OCI-LY1 (cell line): ENCODE data around the gene PTPRM.

Source experiments
- H2AFZ ChIP-seq: fragments of 200-600 bp; sonication (generic), shearing (Covaris generic); 2 replicates; pipeline ENCODE4 v1.6.0; 2014; ENCODE audit warnings: antibody characterized with exemption, mild to moderate bottlenecking, low read length
- H3F3A ChIP-seq: fragments of 200-600 bp; sonication (generic), shearing (Covaris generic); 2 replicates; pipeline ENCODE4 v1.6.0; 2014; ENCODE audit warnings: mild to moderate bottlenecking, antibody characterized with exemption, low read length, moderate library complexity; ENCODE audit not compliant: insufficient read depth
- H3K27ac ChIP-seq: fragments of 200-600 bp; sonication (generic); 2 replicates; pipeline ENCODE4 v1.5.1; 2014; ENCODE audit warnings: low read length, mixed run types, mild to moderate bottlenecking, low read depth; ENCODE audit not compliant: poor library complexity, severe bottlenecking
- H3K27me3 ChIP-seq: fragments of 200-600 bp; sonication (generic); 2 replicates; pipeline ENCODE4 v1.6.0; 2014; ENCODE audit warnings: antibody characterized with exemption, mild to moderate bottlenecking, low read length, moderate library complexity; ENCODE audit not compliant: insufficient read depth
- H3K36me3 ChIP-seq: fragments of 200-600 bp; sonication (generic); 2 replicates; pipeline ENCODE4 v1.6.1; 2014; ENCODE audit warnings: mild to moderate bottlenecking, antibody characterized with exemption, low read length, moderate library complexity, mixed read lengths; ENCODE audit not compliant: insufficient read depth
- H3K4me1 ChIP-seq: fragments of 200-600 bp; sonication (generic); 2 replicates; pipeline ENCODE4 v1.5.1; 2014; ENCODE audit warnings: mild to moderate bottlenecking, low read length, moderate library complexity; ENCODE audit not compliant: insufficient read depth, severe bottlenecking
- H3K4me2 ChIP-seq: fragments of 200-600 bp; sonication (generic), shearing (Covaris generic); 2 replicates; pipeline ENCODE4 v1.6.1; 2014; ENCODE audit warnings: low read length
- H3K4me3 ChIP-seq: fragments of 200-600 bp; sonication (generic); 2 replicates; pipeline ENCODE4 v1.5.1; 2014; ENCODE audit warnings: low read length, low read depth, mild to moderate bottlenecking, mixed read lengths; ENCODE audit not compliant: poor library complexity, severe bottlenecking
- H3K79me2 ChIP-seq: fragments of 200-600 bp; shearing (Covaris generic); 2 replicates; pipeline ENCODE4 v1.6.1; 2016; ENCODE audit warnings: mixed run types, low read length, mixed read lengths; ENCODE audit not compliant: insufficient read depth
- H3K9ac ChIP-seq: fragments of 200-600 bp; sonication (generic), shearing (Covaris generic); 2 replicates; pipeline ENCODE4 v1.6.1; 2014; ENCODE audit warnings: mild to moderate bottlenecking, low read length, mixed read lengths
- H3K9me2 ChIP-seq: fragments of 200-600 bp; sonication (generic), shearing (Covaris generic); 2 replicates; pipeline ENCODE4 v1.6.1; 2014; ENCODE audit warnings: low read depth, mild to moderate bottlenecking, low read length, mixed read lengths
- H3K9me3 ChIP-seq: fragments of 200-600 bp; shearing (Covaris generic); 2 replicates; pipeline ENCODE4 v1.6.1; 2014; ENCODE audit warnings: low read length, mixed read lengths
- H4K20me1 ChIP-seq: fragments of 200-600 bp; sonication (generic), shearing (Covaris generic); 2 replicates; pipeline ENCODE4 v1.6.0; 2016; ENCODE audit warnings: mild to moderate bottlenecking, low read length; ENCODE audit not compliant: insufficient read depth
- EZH2 ChIP-seq: fragments of 200-600 bp; sonication (generic), shearing (Covaris generic); IDR thresholded peaks from 2 replicates; pipeline ENCODE4 v1.8.0; 2017; ENCODE audit warnings: borderline replicate concordance, mixed run types, mild to moderate bottlenecking, antibody characterized with exemption, low read length, moderate library complexity, mixed read lengths
- TF ChIP-seq, protein P1 (sequence below): fragments of 200-600 bp; sonication (generic), shearing (Covaris generic); IDR thresholded peaks from 2 replicates; pipeline ENCODE4 v1.5.1; 2017; ENCODE audit warnings: mild to moderate bottlenecking, antibody characterized with exemption, low read length, moderate library complexity, mixed read lengths

Gene PTPRM

DNA sequence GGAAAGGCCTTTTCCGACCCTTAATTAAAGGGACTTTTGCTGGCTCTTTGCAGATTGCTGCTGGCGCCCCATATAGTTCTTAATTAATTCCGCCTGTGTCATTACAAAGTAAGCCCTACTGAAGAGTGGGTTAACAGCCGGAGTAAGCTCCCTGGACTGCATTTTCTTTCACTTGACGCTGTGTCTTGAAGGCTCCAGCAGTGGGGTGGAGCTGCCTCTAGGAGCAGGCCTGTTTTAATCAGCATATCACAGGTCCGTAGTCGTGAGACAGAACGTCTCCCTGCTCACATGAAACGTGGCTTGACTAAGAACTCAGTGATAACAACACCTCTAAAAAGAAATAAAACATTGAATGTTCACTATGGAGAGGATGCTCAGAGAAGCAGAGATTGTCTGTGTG, 712.2 kb downstream of the PTPRM start:
- Histone ChIP-seq H3K9me2 (no peaks in the 10 kb centered on the region), H2AFZ (no peak overlapping the region), H3K9me3 (no peaks in the 10 kb centered on the region; the same call in 1 of the 2 replicates), H3K36me3 (no peaks in the 10 kb centered on the region), H3K27ac (no peak overlapping the region), H3F3A (no peaks in the 10 kb centered on the region), H3K4me1 (no peaks in the 10 kb centered on the region), H3K4me2 (no peak overlapping the region), H3K9ac (no peak overlapping the region), H3K27me3 (no peaks in the 10 kb centered on the region), H4K20me1 (no peaks in the 10 kb centered on the region), H3K79me2 (no peaks in the 10 kb centered on the region), H3K4me3 (no peak overlapping the region)
- TF ChIP-seq, protein P1, sequence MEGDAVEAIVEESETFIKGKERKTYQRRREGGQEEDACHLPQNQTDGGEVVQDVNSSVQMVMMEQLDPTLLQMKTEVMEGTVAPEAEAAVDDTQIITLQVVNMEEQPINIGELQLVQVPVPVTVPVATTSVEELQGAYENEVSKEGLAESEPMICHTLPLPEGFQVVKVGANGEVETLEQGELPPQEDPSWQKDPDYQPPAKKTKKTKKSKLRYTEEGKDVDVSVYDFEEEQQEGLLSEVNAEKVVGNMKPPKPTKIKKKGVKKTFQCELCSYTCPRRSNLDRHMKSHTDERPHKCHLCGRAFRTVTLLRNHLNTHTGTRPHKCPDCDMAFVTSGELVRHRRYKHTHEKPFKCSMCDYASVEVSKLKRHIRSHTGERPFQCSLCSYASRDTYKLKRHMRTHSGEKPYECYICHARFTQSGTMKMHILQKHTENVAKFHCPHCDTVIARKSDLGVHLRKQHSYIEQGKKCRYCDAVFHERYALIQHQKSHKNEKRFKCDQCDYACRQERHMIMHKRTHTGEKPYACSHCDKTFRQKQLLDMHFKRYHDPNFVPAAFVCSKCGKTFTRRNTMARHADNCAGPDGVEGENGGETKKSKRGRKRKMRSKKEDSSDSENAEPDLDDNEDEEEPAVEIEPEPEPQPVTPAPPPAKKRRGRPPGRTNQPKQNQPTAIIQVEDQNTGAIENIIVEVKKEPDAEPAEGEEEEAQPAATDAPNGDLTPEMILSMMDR = no peak
- no peak for TF ChIP-seq EZH2

DNA sequence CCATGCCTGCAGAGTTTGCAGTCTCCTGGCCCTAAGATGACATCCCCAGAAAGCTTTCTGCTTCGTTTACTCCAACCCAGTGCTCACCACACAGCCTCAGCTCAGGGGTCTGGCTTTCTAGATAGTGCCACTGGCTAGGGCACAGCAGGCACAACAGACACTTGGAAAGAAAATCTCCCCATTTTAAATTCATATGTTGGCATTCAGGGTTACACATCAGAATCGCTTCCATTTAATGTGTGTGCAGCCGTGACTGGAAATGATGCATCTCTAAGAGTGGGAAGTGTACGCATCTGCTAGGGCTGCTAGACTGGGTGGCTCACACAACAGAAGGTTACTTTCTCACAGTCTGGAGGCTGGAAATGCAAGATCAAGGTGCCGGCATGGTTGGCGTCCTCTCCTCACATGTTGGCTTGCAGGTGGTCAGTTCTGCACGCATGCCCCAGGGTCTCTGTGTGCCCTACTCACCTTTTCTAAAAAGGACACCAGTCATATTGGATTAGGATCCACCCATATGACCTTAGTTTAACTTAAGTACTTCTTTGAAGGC, 712.7 kb downstream of the PTPRM start:
- H4K20me1 ChIP-seq = no peaks in the 10 kb centered on the region
- H3K27me3 ChIP-seq = no peaks in the 10 kb centered on the region
- H3F3A ChIP-seq = no peaks in the 10 kb centered on the region
- H3K9ac ChIP-seq = no peak overlapping the region
- H3K9me2 ChIP-seq = no peaks in the 10 kb centered on the region
- no peaks in the 10 kb centered on the region for H3K79me2 ChIP-seq
- TF ChIP-seq, protein P1 = no peak
- no peak for TF ChIP-seq EZH2
- no peak overlapping the region for H3K4me2 ChIP-seq
- H2AFZ ChIP-seq = no peak overlapping the region
- H3K9me3 ChIP-seq = no peaks in the 10 kb centered on the region; the same call in 1 of the 2 replicates
- H3K36me3 ChIP-seq = no peaks in the 10 kb centered on the region
- H3K4me1 ChIP-seq = no peaks in the 10 kb centered on the region
- no peak overlapping the region for H3K27ac ChIP-seq
- H3K4me3 ChIP-seq = no peak overlapping the region

DNA sequence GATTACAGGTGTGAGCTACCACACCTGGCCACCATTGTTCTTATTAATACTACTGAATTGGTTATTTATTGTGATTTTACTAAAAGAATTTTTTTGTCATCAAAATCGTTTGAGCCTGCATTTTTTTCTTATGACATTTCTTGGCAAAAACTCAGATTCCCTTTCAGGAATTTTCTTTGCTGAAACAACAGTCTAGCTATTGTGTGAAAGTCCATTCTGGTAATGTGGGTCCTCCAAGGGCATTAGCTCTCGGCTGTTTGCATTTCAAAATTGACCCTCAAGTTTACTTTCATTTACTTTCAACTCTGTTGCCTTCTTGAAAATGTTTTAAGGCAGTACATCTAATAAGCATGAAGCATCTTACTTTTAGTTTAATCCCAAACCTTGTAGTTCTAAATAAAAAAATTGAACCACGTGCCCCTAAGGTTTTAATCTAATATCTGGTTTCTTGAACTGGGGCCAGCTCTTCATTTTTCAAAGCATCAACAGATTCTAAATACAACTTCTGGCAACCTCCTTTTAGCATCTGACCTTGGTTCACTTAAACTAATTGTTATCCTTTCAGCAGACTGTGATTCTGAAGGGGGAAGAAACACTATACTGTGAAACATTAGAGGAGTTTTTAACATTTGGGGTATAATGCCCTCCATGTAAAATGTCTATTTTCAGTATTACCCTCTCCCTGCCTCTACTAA, 716.9 kb downstream of the PTPRM start:
- no peak overlapping the region for H3K9ac ChIP-seq
- no peaks in the 10 kb centered on the region for H3K9me2 ChIP-seq
- no peak for TF ChIP-seq EZH2
- no peaks in the 10 kb centered on the region for H3F3A ChIP-seq
- no peaks in the 10 kb centered on the region for H3K36me3 ChIP-seq
- H3K4me1 ChIP-seq = no peaks in the 10 kb centered on the region
- H3K27ac ChIP-seq = no peak overlapping the region
- no peak overlapping the region for H2AFZ ChIP-seq
- H3K9me3 ChIP-seq = no peaks in the 10 kb centered on the region; the same call in 1 of the 2 replicates
- no peak overlapping the region for H3K4me2 ChIP-seq
- H3K79me2 ChIP-seq = no peaks in the 10 kb centered on the region
- no peak overlapping the region for H3K4me3 ChIP-seq
- H4K20me1 ChIP-seq = no peaks in the 10 kb centered on the region
- H3K27me3 ChIP-seq = no peaks in the 10 kb centered on the region

DNA sequence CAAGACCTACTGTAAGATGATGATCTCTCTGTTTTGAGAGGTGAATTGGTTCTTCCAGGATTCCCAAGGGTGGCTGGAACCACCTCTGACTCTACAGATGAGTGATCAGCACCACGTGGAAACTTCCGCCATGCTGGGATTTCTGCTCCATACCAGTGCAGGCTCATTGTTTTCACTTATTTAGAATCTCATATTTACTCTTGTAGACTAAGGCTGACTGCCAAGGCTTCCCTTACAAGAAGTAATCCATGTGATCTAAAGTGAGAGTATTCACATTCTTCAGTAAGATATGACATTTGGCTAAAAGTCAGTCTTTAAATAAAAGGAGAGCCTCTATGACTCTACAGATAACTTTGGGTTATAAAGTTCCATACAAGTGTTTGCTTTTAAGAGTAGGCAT, 719.2 kb downstream of the PTPRM start:
- Histone ChIP-seq H3K27ac (no peak overlapping the region), H3K9ac (no peak overlapping the region), H3K9me2 (no peaks in the 10 kb centered on the region), H3K4me1 (no peaks in the 10 kb centered on the region), H3K4me3 (no peak overlapping the region), H3K9me3 (no peaks in the 10 kb centered on the region; the same call in 1 of the 2 replicates), H2AFZ (no peak overlapping the region), H4K20me1 (no peaks in the 10 kb centered on the region), H3K4me2 (no peak overlapping the region), H3K36me3 (no peaks in the 10 kb centered on the region), H3K27me3 (no peaks in the 10 kb centered on the region), H3K79me2 (no peaks in the 10 kb centered on the region), H3F3A (no peaks in the 10 kb centered on the region)
- TF ChIP-seq, protein P1 = no peak
- no peak for TF ChIP-seq EZH2
